PC-3 (cell line): Measurements from ENCODE around the gene ZNF385B. TPM values are rescaled to one million over a fixed set of nuclear protein-coding genes. Genes with fewer than 3 reads are reported as not detected.

Experiments
- ATAC-seq: fragments of 200-7000 bp; cut with Tn5 transposase; 2 replicates; pipeline ENCODE4 v1.9.1; 2020; ENCODE audit warnings: mild to moderate bottlenecking, moderate library complexity
- BruUV-seq: library from RNA; stranded (reverse); fragments of 400-500 nt; replicated peaks from 2 replicates; lab custom pipeline; 2021; lab: Mats Ljungman, UMichigan
- CTCF ChIA-PET: fragments of 300-600 bp; sonication (Branson Sonifier 250); formaldehyde crosslinking; loops from one replicate; lab custom pipeline; 2022; ENCODE audit warnings: antibody characterized with exemption; lab: Charles Lee
- POLR2A ChIA-PET: fragments of 300-600 bp; sonication (Branson Sonifier 250); formaldehyde crosslinking; loops from one replicate; lab custom pipeline; 2022; ENCODE audit warnings: antibody characterized with exemption; ENCODE audit not compliant: unreplicated experiment; lab: Charles Lee
- DNase-seq: peaks from one replicate; pipeline ENCODE4 v3.0.0-alpha.2; 2015
- H2AFZ ChIP-seq: fragments of 300-600 bp; sonication (generic); 2 replicates; pipeline ENCODE4 v1.6.0; 2016; ENCODE audit warnings: antibody characterized with exemption, low read length
- H3F3A ChIP-seq: fragments of 300-600 bp; sonication (generic); one replicate; pipeline ENCODE4 v1.6.0; 2017; ENCODE audit warnings: antibody characterized with exemption, low read length, control low read depth, mild to moderate bottlenecking; ENCODE audit not compliant: unreplicated experiment
- H3K27ac ChIP-seq: fragments of 300-600 bp; sonication (generic); 2 replicates; pipeline ENCODE4 v1.5.1; 2016; ENCODE audit warnings: mild to moderate bottlenecking, low read length
- H3K27me3 ChIP-seq: fragments of 300-600 bp; sonication (generic); 2 replicates; pipeline ENCODE4 v1.6.1; 2016; ENCODE audit warnings: low read length, mixed read lengths
- H3K36me3 ChIP-seq: fragments of 300-600 bp; sonication (generic); 2 replicates; pipeline ENCODE4 v1.6.1; 2016; ENCODE audit warnings: low read depth, mixed run types, low read length, mixed read lengths
- H3K4me1 ChIP-seq: fragments of 300-600 bp; sonication (generic); 2 replicates; pipeline ENCODE4 v1.5.1; 2016; ENCODE audit warnings: low read length; ENCODE audit not compliant: insufficient read depth
- H3K4me2 ChIP-seq: fragments of 300-600 bp; sonication (generic); 2 replicates; pipeline ENCODE4 v1.6.0; 2016; ENCODE audit warnings: low read length
- H3K4me3 ChIP-seq: fragments of 300-600 bp; sonication (generic); 2 replicates; pipeline ENCODE4 v1.5.1; 2016; ENCODE audit warnings: mild to moderate bottlenecking, low read length, mixed read lengths
- H3K79me2 ChIP-seq: fragments of 300-600 bp; sonication (generic); 2 replicates; pipeline ENCODE4 v1.6.1; 2017; ENCODE audit warnings: low read length, mixed read lengths
- H3K9ac ChIP-seq: fragments of 300-600 bp; sonication (generic); 2 replicates; pipeline ENCODE4 v1.6.0; 2016; ENCODE audit warnings: mild to moderate bottlenecking, low read length
- H3K9me2 ChIP-seq: fragments of 300-600 bp; sonication (generic); replicated peaks from 2 replicates; pipeline ENCODE4 v1.6.1; 2016; ENCODE audit warnings: mixed run types, low read length, mixed read lengths
- H3K9me3 ChIP-seq: fragments of 300-600 bp; sonication (generic); 2 replicates; pipeline ENCODE4 v1.6.1; 2016; ENCODE audit warnings: low read length, mixed read lengths
- H4K20me1 ChIP-seq: fragments of 300-600 bp; sonication (generic); 2 replicates; pipeline ENCODE4 v1.6.1; 2016; ENCODE audit warnings: low read length, mixed read lengths
- CTCF ChIP-seq: fragments of 300-600 bp; sonication (generic); conservative IDR thresholded peaks from 2 replicates; pipeline ENCODE4 v1.5.1; 2017; ENCODE audit warnings: antibody characterized with exemption, low read depth, mild to moderate bottlenecking, low read length
- EZH2 ChIP-seq: fragments of 300-600 bp; sonication (generic); IDR thresholded peaks from one replicate; pipeline ENCODE4 v1.6.1; 2017; ENCODE audit warnings: antibody characterized with exemption, mild to moderate bottlenecking, low read length; ENCODE audit not compliant: unreplicated experiment
- EZH2phosphoT487 ChIP-seq: fragments of 300-600 bp; sonication (generic); IDR thresholded peaks from 2 replicates; pipeline ENCODE4 v1.6.1; 2018; ENCODE audit warnings: mild to moderate bottlenecking, antibody characterized with exemption, low read length, borderline replicate concordance
- intact Hi-C: fragments of 100-400 bp; cut with micrococcal nuclease; formaldehyde crosslinking; loops from 2 replicates; pipeline ENCODE4 v1.9.0; 2023
- total RNA-seq: library from RNA; depleted of rRNA; stranded (reverse); fragments of >200 nt; gene quantifications from 2 replicates; pipeline ENCODE4 v1.2.3, GENCODE V29; 2014

The ZNF385B gene
- total RNA-seq, 1 experiment from 2014 or later = 2.4 TPM

- Histone ChIP-seq H3K4me3 (no peak overlapping the region), H3K9me2 (no peaks in the 10 kb centered on the region), H3K4me1 (peaks cover 7% of the 10 kb centered on the region; the same call in 1 of the 2 replicates), H2AFZ (no peak overlapping the region), H3K9me3 (no peaks in the 10 kb centered on the region), H3K79me2 (no peaks in the 10 kb centered on the region), H3F3A (no peaks in the 10 kb centered on the region), H3K9ac (no peak overlapping the region), H3K36me3 (no peaks in the 10 kb centered on the region), H3K27me3 (no peaks in the 10 kb centered on the region), H3K27ac (no peak overlapping the region), H3K4me2 (no peak overlapping the region), H4K20me1 (no peaks in the 10 kb centered on the region)
- ChIA-PET POLR2A (no interaction called here), CTCF (no interaction called here)
- no TSS peak for BruUV-seq
- intact Hi-C loops = loop anchor here (5.0 kb wide), 1 partner anchor 238 kb away; no protein-coding TSS in a partner anchor
- DNase-seq (no peak), ATAC-seq (no peak)
- no peak for TF ChIP-seq CTCF
- TF ChIP-seq EZH2phosphoT487 = no peak
- TF ChIP-seq EZH2 = no peak
Observed at GRCh38 chr2:179685146-179685545, 176.3 kb downstream of the ZNF385B start.

GRCh38 chr2:179682756-179683155, 178.7 kb downstream of the ZNF385B start:
- Histone ChIP-seq H3K36me3 (no peaks in the 10 kb centered on the region), H3K4me3 (no peak overlapping the region), H3F3A (no peaks in the 10 kb centered on the region), H3K9ac (no peak overlapping the region), H3K4me1 (peaks cover 7% of the 10 kb centered on the region; the same call in 1 of the 2 replicates), H3K9me2 (no peaks in the 10 kb centered on the region), H3K79me2 (no peaks in the 10 kb centered on the region), H3K9me3 (no peaks in the 10 kb centered on the region), H3K4me2 (no peak overlapping the region), H3K27ac (no peak overlapping the region), H4K20me1 (no peaks in the 10 kb centered on the region), H3K27me3 (no peaks in the 10 kb centered on the region), H2AFZ (no peak overlapping the region)
- no peak for ATAC-seq
- ChIA-PET POLR2A (no interaction called here), CTCF (no interaction called here)
- DNase-seq = no peak
- no peak for TF ChIP-seq EZH2
- TF ChIP-seq CTCF = no peak
- no peak for TF ChIP-seq EZH2phosphoT487
- BruUV-seq = no TSS peak
- intact Hi-C loops = no loop called here

- intact Hi-C loops = loop anchor here (2.0 to 10.0 kb wide), 4 partner anchors 21 to 103 kb away; no protein-coding TSS in a partner anchor
- Histone ChIP-seq H3K27me3 (no peaks in the 10 kb centered on the region), H3K79me2 (no peaks in the 10 kb centered on the region), H2AFZ (no peak overlapping the region), H3K9me3 (no peaks in the 10 kb centered on the region), H3K27ac (no peak overlapping the region), H3K9ac (no peak overlapping the region), H3K4me3 (no peak overlapping the region), H3K36me3 (no peaks in the 10 kb centered on the region), H4K20me1 (no peaks in the 10 kb centered on the region), H3F3A (no peaks in the 10 kb centered on the region), H3K4me2 (no peak overlapping the region), H3K9me2 (no peaks in the 10 kb centered on the region), H3K4me1 (0 out of 2 replicates have a peak, but pooled peaks cover 6% of the 10 kb centered on the region)
- BruUV-seq = no TSS peak
- TF ChIP-seq EZH2 (no peak), CTCF (no peak), EZH2phosphoT487 (no peak)
- POLR2A ChIA-PET = no interaction called here
- no peak for ATAC-seq
- CTCF ChIA-PET = no interaction called here
- DNase-seq = no peak
Observed at GRCh38 chr2:179677746-179678505, 183.5 kb downstream of the ZNF385B start.
